ENCODE data around the gene TULP3.
"Not testable (repeated sequence)": the region's sequence is repeated elsewhere in the genome, so short reads cannot be mapped to it uniquely, and the experiment has no call there.

TULP3 gene, protein sequence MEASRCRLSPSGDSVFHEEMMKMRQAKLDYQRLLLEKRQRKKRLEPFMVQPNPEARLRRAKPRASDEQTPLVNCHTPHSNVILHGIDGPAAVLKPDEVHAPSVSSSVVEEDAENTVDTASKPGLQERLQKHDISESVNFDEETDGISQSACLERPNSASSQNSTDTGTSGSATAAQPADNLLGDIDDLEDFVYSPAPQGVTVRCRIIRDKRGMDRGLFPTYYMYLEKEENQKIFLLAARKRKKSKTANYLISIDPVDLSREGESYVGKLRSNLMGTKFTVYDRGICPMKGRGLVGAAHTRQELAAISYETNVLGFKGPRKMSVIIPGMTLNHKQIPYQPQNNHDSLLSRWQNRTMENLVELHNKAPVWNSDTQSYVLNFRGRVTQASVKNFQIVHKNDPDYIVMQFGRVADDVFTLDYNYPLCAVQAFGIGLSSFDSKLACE

DNA sequence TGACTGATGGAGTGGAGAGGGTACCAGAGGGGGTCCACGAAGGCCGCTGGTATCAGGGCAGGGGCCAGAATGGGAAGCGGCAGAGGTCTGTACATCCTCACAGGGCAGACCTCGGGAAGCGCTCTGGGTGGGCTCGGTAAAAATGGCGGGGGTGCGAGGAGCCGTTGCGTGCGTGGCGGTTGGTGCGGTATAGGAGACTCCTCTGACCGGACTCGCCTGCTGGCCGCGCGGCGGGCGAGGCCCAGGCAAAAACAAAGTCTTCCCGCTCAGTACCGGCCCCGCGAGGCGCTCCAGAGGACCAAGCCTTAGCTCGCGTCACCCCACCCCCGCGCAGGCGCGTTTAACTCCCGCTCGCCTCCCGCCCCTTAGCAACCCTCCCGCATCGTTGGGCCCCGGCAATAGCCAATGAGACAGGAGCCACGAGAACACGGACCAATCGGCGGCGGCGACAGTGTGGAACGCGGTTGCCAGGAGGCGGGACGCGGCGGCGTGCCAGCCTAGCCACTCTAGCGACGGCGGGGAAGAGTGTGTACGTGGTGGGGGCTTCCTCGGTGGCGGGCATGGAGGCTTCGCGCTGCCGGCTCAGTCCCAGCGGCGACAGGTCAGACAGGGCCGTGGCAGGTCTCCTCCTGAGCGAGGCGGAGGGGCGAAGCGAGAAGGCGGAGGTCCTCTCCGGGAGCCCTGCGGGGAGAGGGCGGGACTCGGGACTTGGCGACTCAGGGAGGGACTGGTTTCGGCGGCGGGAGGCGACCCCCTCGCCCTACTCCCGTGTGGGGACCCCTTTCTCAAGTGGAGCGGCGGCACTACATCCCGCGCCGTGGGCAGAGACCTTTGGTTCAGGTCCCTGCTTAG, at the start of gene TULP3:
Gene TULP3, plus strand, starts transcription at position 504 of the 852 bp plus-strand sequence. Its CDS starts 57 bp downstream, at position 561.
- DNase-seq (ENCODE audit: low spot score), result peak; percentile 99

DNA sequence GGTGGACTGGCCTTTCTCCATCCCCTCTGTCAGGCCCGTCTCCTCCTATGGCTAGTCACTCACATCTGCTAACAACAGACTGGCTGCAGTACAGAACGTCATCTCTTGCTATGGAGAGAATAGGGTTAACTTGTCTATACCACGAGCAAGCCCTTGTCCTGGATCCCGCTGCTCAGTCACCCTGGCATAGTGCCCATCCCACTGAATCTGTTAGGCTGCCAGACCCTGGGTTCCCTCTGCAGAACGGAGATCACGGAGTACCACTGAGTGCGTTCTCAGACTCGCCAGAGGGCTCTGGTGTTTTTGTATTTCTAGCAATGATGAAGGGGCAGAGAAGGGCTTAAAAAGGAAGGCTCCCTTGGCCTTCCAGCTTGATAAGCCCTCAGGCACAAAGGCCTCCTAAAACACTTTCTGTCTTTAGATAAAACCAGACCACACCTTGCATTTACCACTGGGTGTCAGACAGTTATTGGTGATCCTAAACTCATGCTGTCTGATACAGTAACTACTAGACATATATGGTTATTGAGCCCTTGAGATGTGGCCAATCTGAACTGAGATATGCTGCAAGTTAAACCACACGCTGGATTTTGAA, 49.5 kb upstream of the TULP3 start:
- no peak for DNase-seq (ENCODE audit: low spot score)

DNA sequence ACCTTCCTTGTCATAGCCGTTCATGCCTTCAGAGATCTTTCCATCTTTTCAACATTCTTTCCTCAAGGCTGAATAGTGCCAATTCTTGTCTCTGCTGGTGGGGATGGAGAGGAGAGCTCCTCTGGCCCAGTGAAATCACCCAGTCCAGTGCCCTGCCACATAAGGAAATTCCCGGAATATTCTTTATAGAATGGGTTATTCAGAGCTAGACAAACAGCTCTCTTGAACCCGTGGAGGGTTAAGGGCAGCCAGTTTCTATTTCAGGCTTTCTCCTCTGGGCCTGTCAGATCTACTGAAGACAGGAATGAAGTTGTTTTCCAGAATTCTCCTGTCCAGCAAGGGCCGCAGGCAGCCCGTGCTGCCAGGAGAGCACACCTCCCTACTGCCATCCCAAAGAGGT, 47.7 kb upstream of the TULP3 start:
- no peak for DNase-seq (ENCODE audit: low spot score)

DNA sequence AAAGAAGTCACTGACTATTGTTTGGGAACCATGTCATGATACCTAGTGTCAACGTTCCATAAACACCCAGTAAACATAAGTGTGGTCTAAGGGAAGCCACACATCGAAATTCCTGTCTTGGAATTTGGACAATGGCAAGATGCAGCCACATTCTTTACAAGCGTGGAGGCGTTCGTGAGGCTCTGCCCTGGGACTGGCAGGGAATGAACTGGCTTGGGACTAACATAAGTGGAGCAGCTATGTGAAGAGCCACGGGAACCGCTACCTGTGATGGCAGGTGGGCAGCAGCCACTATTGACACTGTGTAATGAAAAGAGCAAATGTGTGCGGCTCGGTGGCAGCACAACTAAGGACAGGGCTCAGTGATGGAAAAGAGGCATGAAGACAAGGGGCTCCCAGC, 45.9 kb upstream of the TULP3 start:
- no peak for DNase-seq (ENCODE audit: low spot score)

DNA sequence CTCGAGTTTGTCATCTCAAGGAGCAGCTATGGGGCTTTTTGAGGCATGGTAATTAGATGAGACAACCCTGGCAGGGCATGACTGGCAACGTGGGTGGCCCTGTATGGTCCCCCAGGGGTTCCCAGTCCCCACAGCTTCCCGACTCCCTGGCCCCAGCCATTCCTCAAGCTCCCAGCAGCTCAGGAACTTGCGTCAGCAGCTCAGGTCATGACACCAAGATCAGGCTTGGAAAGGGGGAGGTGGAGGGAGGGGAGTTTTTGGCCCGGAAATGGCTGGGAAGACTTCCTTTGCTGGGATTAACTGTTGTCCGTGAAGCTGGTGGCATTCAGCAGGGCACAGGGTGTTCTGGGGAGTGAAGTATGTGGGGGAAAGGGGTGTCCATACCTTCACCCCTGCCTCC, 45.4 kb upstream of the TULP3 start:
- no peak for DNase-seq (ENCODE audit: low spot score)

DNA sequence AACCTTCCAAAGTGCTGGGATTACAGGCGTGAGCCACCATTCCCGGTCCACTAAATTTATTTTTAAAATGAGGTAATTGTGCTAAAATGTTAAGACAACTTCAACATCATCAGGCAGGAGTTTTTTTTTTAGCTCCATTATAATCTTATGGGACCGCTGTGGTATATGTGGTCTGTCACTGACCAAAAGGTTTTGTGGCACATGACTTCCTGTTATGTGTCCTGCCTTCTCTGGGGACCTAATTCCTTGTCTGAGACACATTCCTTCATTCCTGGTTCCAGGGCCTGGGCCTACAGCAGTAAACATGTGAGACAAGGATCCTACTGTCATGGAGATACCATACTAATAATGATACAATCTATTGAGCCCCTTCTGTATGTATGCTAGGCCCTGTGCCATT, 38.8 kb upstream of the TULP3 start:
- DNase-seq (ENCODE audit: low spot score), result no peak

DNA sequence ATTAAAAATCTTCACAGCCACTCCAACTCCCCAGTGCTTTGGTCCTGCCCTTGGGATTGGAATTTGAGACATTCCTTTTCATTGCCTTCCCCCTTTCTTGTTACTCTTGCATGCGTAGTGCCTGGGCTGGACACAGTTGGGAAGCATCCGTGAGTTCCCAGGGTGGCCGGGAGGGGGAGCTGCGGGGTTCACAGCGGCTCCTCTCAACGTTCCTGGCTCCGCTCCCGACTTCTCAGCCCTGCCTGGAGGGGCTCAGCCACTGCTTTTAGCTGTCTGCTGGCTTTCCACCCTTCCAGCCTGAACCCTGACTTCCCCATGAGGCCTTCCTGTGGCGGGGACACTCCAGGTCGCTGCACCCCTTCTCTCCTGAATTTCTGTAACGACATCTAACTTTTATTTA, 37.1 kb upstream of the TULP3 start:
- DNase-seq (ENCODE audit: low spot score), result peak; percentile 33

DNA sequence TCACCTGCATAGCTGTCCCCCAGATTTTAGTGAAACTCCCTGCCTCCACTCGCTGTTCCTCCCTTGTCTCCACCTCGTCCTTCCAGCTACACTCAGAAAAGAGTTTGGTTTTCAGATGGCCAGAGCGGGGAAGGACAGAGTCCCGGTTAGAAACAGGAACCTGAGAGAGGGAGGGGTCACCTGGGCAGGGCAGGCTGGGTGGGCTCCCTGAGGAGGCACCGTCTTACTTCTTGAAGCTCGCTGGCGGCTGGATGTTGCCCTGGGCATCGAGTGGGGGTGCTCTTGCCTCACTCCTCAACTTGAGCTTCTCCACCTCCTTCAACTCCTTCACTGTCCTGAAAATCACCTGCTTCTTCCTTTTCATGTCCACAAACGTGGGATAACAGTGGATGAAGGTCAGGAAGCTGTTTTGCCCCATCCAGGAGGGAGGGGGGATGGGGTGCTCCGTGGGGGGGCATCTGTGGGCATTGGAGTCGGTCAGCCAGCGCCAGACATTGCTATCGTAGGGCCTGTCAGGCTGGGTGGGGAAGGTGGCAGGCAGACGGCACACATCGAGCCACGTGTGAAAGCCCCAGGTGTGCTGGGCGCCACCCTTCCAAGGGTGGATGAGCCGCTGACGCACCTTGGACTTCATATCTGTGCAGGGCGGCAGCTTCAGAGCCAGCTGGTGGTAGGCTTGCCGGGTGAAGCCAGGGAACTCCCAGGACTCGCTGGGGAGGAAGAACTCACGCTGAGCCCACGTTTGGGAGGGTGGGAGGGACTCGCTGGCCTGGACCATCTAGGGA, 35.8 kb upstream of the TULP3 start:
- DNase-seq (ENCODE audit: low spot score), result no peak

DNA sequence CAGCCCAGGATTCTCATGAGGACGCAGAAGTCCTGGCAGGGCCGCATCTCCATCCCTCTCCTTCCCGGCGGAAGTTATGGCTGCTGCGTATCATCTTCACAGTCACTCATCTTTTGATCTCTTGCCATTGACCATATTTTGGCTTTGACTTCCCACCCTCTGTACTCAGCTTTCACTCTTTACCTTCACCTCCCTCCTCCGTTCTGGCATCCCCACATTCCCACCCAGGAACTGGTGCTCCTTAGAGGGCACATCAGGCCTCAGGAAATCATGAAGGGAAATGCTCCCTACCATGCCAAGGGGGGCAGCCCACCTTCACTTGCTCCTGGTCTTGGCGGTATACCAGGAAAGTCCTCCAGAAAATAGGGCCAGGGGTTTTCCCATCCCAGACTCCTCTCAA, 35.1 kb upstream of the TULP3 start:
- DNase-seq (ENCODE audit: low spot score), result no peak

DNA sequence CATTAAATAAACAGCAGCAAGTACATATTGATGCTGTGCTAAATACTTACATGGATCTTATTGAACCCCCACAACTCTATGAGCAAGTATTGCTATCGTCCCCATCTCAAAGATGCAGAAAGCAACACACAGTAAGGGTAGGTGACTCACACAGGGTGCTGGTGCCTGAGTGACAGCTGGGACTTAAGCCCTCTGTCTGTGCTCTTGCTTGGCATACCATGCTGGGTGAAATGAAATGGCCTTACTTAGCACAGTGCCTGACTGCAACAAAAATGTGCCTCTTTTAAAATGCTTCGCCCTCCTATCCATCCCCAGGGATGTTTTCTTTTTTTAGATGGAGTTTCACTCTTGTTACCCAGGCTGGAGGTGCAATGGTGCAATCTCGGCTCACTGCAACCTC, 34.6 kb upstream of the TULP3 start:
- no peak for DNase-seq (ENCODE audit: low spot score)

DNA sequence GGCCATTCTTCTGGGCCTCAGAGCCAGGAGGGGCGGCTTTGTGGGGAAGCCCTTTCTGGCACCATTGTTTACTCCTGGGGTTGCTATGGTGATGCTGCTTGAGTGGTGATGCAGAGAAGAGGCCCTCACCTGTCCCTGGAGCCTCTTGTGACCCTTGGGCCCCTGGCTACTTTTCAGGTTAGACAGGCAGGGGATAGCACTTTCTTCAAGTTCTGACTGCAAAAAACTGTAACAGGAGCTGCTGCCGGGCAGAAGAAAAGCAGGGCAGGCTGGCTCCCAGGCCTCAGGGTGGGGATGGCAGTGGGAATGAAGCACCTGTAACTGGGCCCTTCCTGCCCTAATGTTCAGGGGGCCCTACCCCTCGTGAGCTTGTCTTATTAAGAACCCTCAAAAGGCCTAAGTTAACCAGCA, 33.7 kb upstream of the TULP3 start, which contains the start of gene TEX52:
Gene TEX52, minus strand, starts transcription at position 19 of the 411 bp plus-strand sequence. Its CDS starts 13 bp downstream, at position 6.
- no peak for DNase-seq (ENCODE audit: low spot score)

DNA sequence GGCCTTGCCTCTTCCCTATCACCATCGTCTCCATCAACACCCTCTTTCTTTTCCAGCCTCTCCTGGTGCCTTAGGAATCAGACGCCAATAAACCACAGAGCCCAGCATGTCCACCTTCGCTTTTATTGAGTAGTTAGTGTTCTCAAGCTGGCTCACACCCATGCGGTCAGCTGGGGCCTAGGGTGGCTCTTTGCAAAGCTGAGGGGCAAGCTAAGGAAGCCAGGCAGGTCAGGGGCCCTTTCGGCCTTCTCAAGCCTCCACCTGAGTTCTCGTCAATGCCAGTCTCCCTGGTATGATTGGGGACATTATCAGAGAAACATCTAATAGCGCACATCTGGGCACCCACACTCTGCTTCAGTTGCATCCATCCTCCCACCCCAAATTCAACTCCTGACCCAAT, 33.1 kb upstream of the TULP3 start:
- no peak for DNase-seq (ENCODE audit: low spot score)

DNA sequence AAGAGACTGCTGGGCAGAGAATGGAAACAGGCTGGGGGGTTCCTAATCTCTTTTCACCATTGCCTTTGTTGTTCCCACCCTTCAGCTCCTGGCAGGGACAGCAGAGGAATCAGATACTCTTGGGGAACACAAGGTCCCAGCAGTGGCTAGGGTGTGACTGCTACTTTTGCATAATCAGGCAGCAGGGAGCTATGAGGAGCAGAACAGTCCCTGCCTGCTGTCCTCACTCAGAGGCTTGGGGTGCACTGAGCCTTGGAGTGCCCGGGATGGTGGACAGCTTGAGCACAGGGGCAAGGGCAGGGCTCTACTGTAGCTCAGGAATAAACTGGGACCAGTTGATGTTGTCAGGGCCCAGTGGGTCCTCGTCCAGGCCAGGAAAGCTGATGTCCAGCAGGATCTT, 32.4 kb upstream of the TULP3 start:
- DNase-seq (ENCODE audit: low spot score), result no peak

DNA sequence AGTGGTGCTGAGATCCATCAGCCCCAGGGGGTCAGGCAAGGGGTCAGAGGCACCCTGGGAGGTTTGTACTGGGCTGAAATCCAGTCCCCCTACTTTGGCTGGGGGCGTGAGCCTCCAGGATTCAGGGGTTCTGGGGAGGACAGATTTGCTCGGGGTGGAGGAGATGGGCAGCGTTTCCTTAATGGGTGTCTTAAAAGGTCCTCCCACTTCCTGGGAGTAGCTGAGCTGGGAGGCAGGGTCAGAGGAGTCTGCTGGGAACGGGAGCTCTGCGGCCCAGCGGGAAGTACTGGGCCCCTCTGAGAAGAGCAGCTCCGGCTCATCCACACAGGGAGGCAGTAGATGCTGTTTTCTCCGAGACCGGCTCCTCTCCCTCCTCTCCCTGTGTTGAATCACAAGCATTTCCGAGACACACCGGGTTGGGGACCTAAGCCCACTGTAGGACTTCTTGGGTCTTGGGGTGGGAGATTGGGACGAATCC, 31.7 kb upstream of the TULP3 start:
- no peak for DNase-seq (ENCODE audit: low spot score)

DNA sequence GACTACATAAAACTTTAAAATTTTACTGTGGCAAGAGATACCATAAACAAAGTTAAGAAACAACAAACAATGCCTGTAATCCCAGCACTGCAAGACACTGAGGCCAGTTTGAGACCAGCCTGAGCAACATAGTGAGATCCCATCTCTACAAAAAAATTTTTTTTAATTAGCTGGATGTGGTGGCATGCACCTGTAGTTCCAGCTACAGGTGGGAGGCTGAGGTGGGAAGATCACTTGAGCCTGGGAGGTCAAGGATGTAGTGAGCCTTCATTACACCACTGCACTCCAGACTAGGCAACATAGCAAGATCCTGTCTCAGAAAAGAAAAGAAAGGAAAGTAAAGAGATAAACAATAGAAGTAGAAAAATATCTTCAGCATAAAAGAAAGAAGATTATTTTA, 30.5 kb upstream of the TULP3 start:
- DNase-seq (ENCODE audit: low spot score), result no peak

DNA sequence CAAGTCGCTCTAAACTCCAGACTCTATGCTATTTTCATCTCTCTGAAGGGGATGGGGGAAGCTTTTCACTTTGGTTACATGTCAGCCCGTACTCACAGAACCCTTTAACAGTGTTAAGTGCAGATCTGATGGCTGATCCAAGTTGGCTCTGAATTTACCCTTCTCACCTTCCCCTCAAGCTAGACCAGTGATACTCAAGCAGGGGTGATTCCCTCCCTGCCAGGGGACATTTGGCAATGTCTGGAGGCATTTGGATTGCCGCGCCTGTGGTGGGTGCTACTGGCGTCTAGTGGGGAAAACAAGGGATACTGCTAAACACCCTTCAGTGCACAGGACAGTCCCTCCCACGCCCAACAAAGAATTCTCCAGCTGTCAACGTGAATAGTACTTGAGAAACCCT, 27.8 kb upstream of the TULP3 start:
- no peak for DNase-seq (ENCODE audit: low spot score)

DNA sequence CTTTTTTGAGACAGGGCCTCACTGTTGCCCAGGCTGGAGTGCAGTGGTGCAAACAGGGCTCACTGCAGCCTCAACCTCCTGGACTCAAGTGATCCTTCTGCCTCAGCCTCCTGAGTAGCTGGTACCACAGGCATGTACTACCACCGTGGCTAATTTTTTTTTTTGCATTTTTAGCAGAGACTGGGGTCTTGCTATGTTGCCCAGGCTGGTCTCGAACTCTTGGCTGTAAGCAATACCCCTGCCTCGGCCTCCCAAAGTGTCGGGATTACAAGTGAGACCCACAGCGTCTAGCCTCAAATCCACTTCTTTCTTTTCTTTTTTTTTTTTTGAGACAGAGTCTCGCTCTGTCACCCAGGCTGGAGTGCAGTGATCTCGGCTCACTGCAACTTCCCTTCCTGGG, 27.3 kb upstream of the TULP3 start:
- DNase-seq (ENCODE audit: low spot score), result not testable (repeated sequence)

DNA sequence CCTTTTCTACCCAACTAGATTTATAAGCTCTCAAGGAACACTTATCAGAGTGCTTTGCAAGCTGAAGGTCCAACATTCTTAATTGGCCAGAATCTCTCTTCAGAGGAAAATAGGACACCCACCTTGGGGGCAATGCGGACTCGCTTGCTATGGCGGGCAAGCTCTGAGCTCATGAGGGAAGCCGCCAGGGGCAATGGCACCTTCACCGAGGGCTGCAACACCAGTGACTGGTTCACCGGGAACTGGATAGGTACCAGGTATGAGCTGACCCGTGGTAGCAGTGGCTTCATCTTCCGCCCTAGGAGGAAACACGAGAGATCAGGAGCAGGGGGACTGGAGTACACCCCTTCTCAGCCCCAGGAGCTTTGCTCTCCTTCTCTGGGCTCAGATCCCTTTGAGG, 26.5 kb upstream of the TULP3 start:
- no peak for DNase-seq (ENCODE audit: low spot score)

DNA sequence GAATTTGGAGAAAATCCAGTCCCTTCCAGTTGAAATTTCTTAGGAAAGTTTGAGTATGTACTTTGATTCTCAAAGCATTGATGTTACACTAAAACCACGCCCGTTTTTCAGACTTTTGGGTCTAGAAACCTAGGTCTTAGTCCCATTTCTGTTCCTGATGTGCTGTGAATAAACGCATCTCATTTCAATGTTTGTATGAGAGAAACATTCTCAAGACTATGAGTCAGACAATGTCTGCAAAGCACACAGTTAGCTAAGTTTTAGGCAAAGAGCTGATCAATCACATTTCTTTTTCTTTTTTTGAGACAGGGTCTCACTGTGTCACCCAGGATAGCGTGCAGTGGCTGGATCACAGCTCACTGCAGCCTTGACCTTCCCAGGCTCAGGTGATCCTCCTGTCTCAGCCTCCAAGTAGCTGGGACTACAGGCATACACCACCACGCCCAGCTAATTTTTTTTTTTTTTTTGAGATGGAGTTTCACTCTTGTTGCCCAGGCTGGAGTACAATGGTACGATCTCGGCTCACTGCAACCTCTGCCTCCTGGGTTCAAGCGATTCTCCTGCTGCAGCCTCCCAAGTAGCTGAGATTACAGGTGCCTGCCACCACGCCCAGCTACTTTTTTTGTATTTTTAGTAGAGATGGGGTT, 21.6 kb upstream of the TULP3 start:
- DNase-seq (ENCODE audit: low spot score), result not testable (repeated sequence)

DNA sequence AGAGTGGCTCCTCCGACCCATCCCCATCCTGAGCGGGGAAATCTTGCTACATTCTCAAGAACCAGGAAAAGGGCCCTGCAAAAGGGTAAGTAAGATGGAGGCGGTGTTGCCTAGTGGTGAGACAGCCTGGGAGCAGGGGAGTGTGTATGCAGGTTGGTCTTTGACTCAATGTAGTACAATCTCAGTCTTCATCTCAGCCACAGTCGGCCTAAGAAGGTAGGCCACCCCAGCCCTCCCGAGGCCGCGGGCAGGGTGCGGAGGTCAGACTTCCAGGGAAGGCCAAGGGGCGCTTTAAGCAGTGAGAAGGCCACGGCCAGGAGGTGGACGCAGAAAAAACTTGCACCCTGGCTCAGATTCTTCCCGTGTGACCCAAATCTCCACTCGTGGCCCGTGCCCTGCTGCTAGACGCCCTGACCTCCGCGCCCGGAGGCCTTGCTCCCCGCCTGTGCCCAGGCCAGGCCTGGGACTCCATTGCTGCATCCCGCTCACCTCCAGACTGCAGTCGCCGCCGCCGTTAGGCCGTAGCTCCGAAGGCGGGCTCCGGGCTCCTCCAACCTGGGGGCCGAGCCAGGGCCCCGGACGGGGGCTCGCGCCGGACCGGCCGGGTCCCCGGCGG, 14.2 kb upstream of the TULP3 start:
- DNase-seq (ENCODE audit: low spot score), result no peak

All from CD4-positive, alpha-beta T cell treated with Interleukin-2 at 100 ng/mL for 4 hours (primary cell).